IMR-90 (cell line): ENCODE measurements around the gene CLCNKA. TPM values are rescaled to one million over a fixed set of nuclear protein-coding genes. Genes with fewer than 3 reads are reported as not detected.
A peak's percentile ranks its signal among the peaks of the same experiment; 100 is the strongest.

ENCODE experiments used
- ATAC-seq: fragments of 200-7000 bp; cut with Tn5 transposase; 2 replicates; pipeline ENCODE4 v1.9.1; 2020; ENCODE audit warnings: low read depth, mild to moderate bottlenecking, moderate library complexity
- BruUV-seq: library from RNA; stranded (reverse); fragments of 400-500 nt; replicated peaks from 2 replicates; lab custom pipeline; 2021; lab: Mats Ljungman, UMichigan
- CTCF ChIA-PET: fragments of 300-600 bp; formaldehyde crosslinking; extraction: SDS; loops from one replicate; lab custom pipeline; 2021; ENCODE audit warnings: antibody characterized with exemption; lab: Yijun Ruan, JAX
- POLR2A ChIA-PET: fragments of 300-600 bp; sonication (Branson Sonifier 250); formaldehyde crosslinking; loops from one replicate; lab custom pipeline; 2022; ENCODE audit warnings: antibody characterized with exemption; ENCODE audit not compliant: unreplicated experiment; lab: Charles Lee
- DNase-seq: peaks from one replicate; pipeline ENCODE4 v3.0.0; 2013
- H2AFZ ChIP-seq: replicated peaks from 2 replicates; pipeline ENCODE3; 2013; ENCODE audit warnings: low read length, mild to moderate bottlenecking; ENCODE audit not compliant: poor library complexity
- H2AK5ac ChIP-seq: 2 replicates; pipeline ENCODE4 v1.6.1; 2013; ENCODE audit warnings: low read depth, low read length, inconsistent platforms
- H2AK9ac ChIP-seq: replicated peaks from 2 replicates; pipeline ENCODE3; 2013; ENCODE audit warnings: mild to moderate bottlenecking, low read depth, low read length, moderate library complexity; ENCODE audit not compliant: poor library complexity
- H2BK120ac ChIP-seq: 2 replicates; pipeline ENCODE4 v1.6.1; 2013; ENCODE audit warnings: low read depth, low read length, inconsistent platforms
- H2BK15ac ChIP-seq: 3 replicates; pipeline ENCODE4 v1.6.1; 2013; ENCODE audit warnings: low read depth, low read length, inconsistent platforms
- H2BK20ac ChIP-seq: 2 replicates; pipeline ENCODE4 v1.6.1; 2013; ENCODE audit warnings: low read depth, mild to moderate bottlenecking, inconsistent platforms, low read length, moderate library complexity
- H2BK5ac ChIP-seq: 2 replicates; pipeline ENCODE4 v1.6.1; 2013; ENCODE audit warnings: mild to moderate bottlenecking, low read depth, low read length, inconsistent platforms; ENCODE audit not compliant: poor library complexity, severe bottlenecking
- H3K14ac ChIP-seq: replicated peaks from 2 replicates; pipeline ENCODE4 v1.6.1; 2013; ENCODE audit warnings: low read depth, low read length, inconsistent platforms
- H3K18ac ChIP-seq: 2 replicates; pipeline ENCODE4 v1.6.1; 2013; ENCODE audit warnings: low read depth, low read length, control low read depth
- H3K23ac ChIP-seq: 2 replicates; pipeline ENCODE4 v1.6.1; 2013; ENCODE audit warnings: low read depth, low read length, inconsistent platforms
- H3K27ac ChIP-seq: 2 replicates; pipeline ENCODE4 v1.5.1; 2013; ENCODE audit warnings: mild to moderate bottlenecking, control low read depth, low read length; ENCODE audit not compliant: insufficient read depth
- H3K27me3 ChIP-seq: 2 replicates; pipeline ENCODE4 v1.6.1; 2013; ENCODE audit warnings: low read length; ENCODE audit not compliant: control insufficient read depth, insufficient read depth
- H3K36me3 ChIP-seq: 2 replicates; pipeline ENCODE4 v1.6.1; 2013; ENCODE audit warnings: low read length, mixed read lengths; ENCODE audit not compliant: control insufficient read depth, insufficient read depth
- H3K4ac ChIP-seq: 2 replicates; pipeline ENCODE4 v1.6.1; 2013; ENCODE audit warnings: low read depth, low read length, inconsistent platforms
- H3K4me1 ChIP-seq: 2 replicates; pipeline ENCODE4 v1.6.1; 2013; ENCODE audit warnings: low read length, mixed read lengths; ENCODE audit not compliant: control insufficient read depth, insufficient read depth
- H3K4me2 ChIP-seq: 2 replicates; pipeline ENCODE4 v1.6.1; 2013; ENCODE audit warnings: low read depth, mild to moderate bottlenecking, control low read depth, low read length, moderate library complexity
- H3K4me3 ChIP-seq: 2 replicates; pipeline ENCODE4 v1.5.1; 2013; ENCODE audit warnings: low read depth, mild to moderate bottlenecking, control low read depth, low read length, moderate library complexity; ENCODE audit not compliant: insufficient read depth
- H3K56ac ChIP-seq: 2 replicates; pipeline ENCODE4 v1.6.1; 2013; ENCODE audit warnings: low read length, inconsistent platforms; ENCODE audit not compliant: insufficient read depth; ENCODE audit errors: extremely low read depth
- H3K79me1 ChIP-seq, 2 experiments: 2 replicates each; pipeline ENCODE4 v1.6.1; 2013; ENCODE audit warnings: low read length in 2 of 2, inconsistent platforms in 1 of 2, low read depth in 1 of 2
- H3K9ac ChIP-seq: 2 replicates; pipeline ENCODE4 v1.6.1; 2013; ENCODE audit warnings: low read depth, low read length, control low read depth
- H3K9me1 ChIP-seq: 2 replicates; pipeline ENCODE4 v1.6.1; 2013; ENCODE audit warnings: low read length, inconsistent platforms; ENCODE audit not compliant: insufficient read depth
- H3K9me3 ChIP-seq: 2 replicates; pipeline ENCODE4 v1.6.1; 2013; ENCODE audit warnings: low read length; ENCODE audit not compliant: control insufficient read depth, insufficient read depth
- H4K20me1 ChIP-seq: 2 replicates; pipeline ENCODE4 v1.6.1; 2013; ENCODE audit warnings: low read length, inconsistent platforms; ENCODE audit not compliant: insufficient read depth
- H4K5ac ChIP-seq: 2 replicates; pipeline ENCODE4 v1.6.1; 2013; ENCODE audit warnings: mild to moderate bottlenecking, low read depth, low read length, control low read depth
- H4K8ac ChIP-seq, 2 experiments: 2 replicates each; pipeline ENCODE4 v1.6.1; 2013; ENCODE audit warnings: low read depth in 2 of 2, low read length in 2 of 2, control low read depth in 1 of 2, inconsistent platforms in 1 of 2
- H4K91ac ChIP-seq: 2 replicates; pipeline ENCODE4 v1.6.1; 2013; ENCODE audit warnings: low read depth, low read length, inconsistent platforms; ENCODE audit not compliant: insufficient read depth
- BHLHE40 ChIP-seq: fragments of 150-350 bp; IDR thresholded peaks from 2 replicates; pipeline ENCODE4 v1.6.1; 2016; ENCODE audit warnings: mild to moderate bottlenecking, low read depth, low read length
- CHD1 ChIP-seq: IDR thresholded peaks from 2 replicates; pipeline ENCODE4 v1.6.1; 2012; ENCODE audit warnings: low read depth, low read length, improper control_type of control experiment
- MAZ ChIP-seq: IDR thresholded peaks from 2 replicates; pipeline ENCODE4 v1.6.1; 2012; ENCODE audit warnings: low read depth, mild to moderate bottlenecking, low read length, improper control_type of control experiment, moderate library complexity, borderline replicate concordance
- POLR2A ChIP-seq: IDR thresholded peaks from 2 replicates; pipeline ENCODE4 v1.6.1; 2012; ENCODE audit warnings: mild to moderate bottlenecking, low read depth, low read length
- RAD21 ChIP-seq: IDR thresholded peaks from 2 replicates; pipeline ENCODE4 v1.6.1; 2012; ENCODE audit warnings: low read length, improper control_type of control experiment
- RCOR1 ChIP-seq: IDR thresholded peaks from 2 replicates; pipeline ENCODE4 v1.6.1; 2012; ENCODE audit warnings: mild to moderate bottlenecking, low read length, improper control_type of control experiment; ENCODE audit not compliant: insufficient replicate concordance
- RFX5 ChIP-seq: IDR thresholded peaks from 2 replicates; pipeline ENCODE4 v1.8.0; 2012; ENCODE audit warnings: low read depth, mild to moderate bottlenecking, low read length, moderate library complexity
- SMC3 ChIP-seq: fragments of 150-350 bp; IDR thresholded peaks from 2 replicates; pipeline ENCODE4 v1.6.1; 2016; ENCODE audit warnings: low read depth, mild to moderate bottlenecking, antibody characterized with exemption, low read length, moderate library complexity
- WGBS, 2 experiments: methylation state at CpG; one replicate each; pipeline versions ENCODE4 v1.1.5 to v1.1.7; 2013; ENCODE audit warnings: missing lambda C conversion rate in 2 of 2; ENCODE audit not compliant: insufficient read length in 1 of 2; ENCODE audit errors: extremely low coverage in 2 of 2; 5-methylcytosine and 5-hydroxymethylcytosine counted together
- dilution Hi-C: fragments of 300-500 bp; cut with HindIII; formaldehyde crosslinking; loops from one replicate; pipeline ENCODE4 v1.14.3; 2018; ENCODE audit warnings: low sequenced_read_pairs; ENCODE audit not compliant: unreplicated experiment
- in situ Hi-C: fragments of 300-500 bp; cut with MboI; formaldehyde crosslinking; loops from 3 replicates; pipeline ENCODE4 v1.14.3; 2019; ENCODE audit warnings: low sequenced_read_pairs, inconsistent platforms, mixed read lengths
- intact Hi-C: fragments of 100-400 bp; cut with micrococcal nuclease; formaldehyde crosslinking; loops from 2 replicates; pipeline ENCODE4 v1.10.0; 2022
- polyA plus RNA-seq, 3 experiments: library from polyadenylated mRNA; depleted of rRNA; stranded (reverse); fragments of >200 nt; gene quantifications; 2 replicates each; pipeline ENCODE4 v1.2.3, GENCODE V29; 2012; ENCODE audit warnings: low replicate concordance in 1 of 3
- total RNA-seq: library from RNA; depleted of rRNA; stranded (reverse); fragments of >200 nt; gene quantifications from 2 replicates; pipeline ENCODE4 v1.2.3, GENCODE V29; 2012
- TF ChIP-seq, protein P1 (sequence below): conservative IDR thresholded peaks from 2 replicates; pipeline ENCODE4 v1.5.1; 2012; ENCODE audit warnings: mild to moderate bottlenecking, low read depth, low read length, improper control_type of control experiment

The CLCNKA gene
- total and polyA plus RNA-seq, 2 of the 4 experiments (the other 2 are of a cell fraction): 0.05 TPM; not detected in 1

- Histone ChIP-seq H2AK9ac (peak overlapping the region; percentile 19), H3K79me1 (peaks cover 0 to 6% of the 10 kb centered on the region in 2 experiments; a peak in 2 of 4 replicates), H4K91ac (peak overlapping the region; percentile 16; the same call in 1 of the 2 replicates), H2BK120ac (peak overlapping the region; percentile 75), H2AK5ac (peak overlapping the region; percentile 36; the same call in 1 of the 2 replicates), H3K56ac (no peak overlapping the region), H2BK15ac (no peak overlapping the region), H2BK5ac (no peak overlapping the region), H2AFZ (peak overlapping the region; percentile 98), H3K4me1 (peaks cover 15% of the 10 kb centered on the region), H3K4me3 (no peak overlapping the region), H4K5ac (no peak overlapping the region), H4K8ac (peak overlapping the region in 1 of 2 experiments; percentile 79; a peak in 1 of 4 replicates), H3K18ac (no peak overlapping the region), H3K9ac (peak overlapping the region; percentile 1; the same call in 1 of the 2 replicates), H3K9me3 (no peaks in the 10 kb centered on the region), H3K14ac (peak overlapping the region; percentile 93), H3K4me2 (peak overlapping the region; percentile 42; the same call in 1 of the 2 replicates), H4K20me1 (no peaks in the 10 kb centered on the region), H3K27me3 (no peaks in the 10 kb centered on the region), H3K4ac (peak overlapping the region; percentile 78), H3K36me3 (no peaks in the 10 kb centered on the region), H3K9me1 (peaks cover 10% of the 10 kb centered on the region), H2BK20ac (peak overlapping the region; percentile 75), H3K27ac (no peak overlapping the region), H3K23ac (no peak overlapping the region)
- WGBS, 2 experiments: 52% methylated on average over 3 of the region's 10 CpGs; no CpG with 5 or more reads in 1 of the 2 experiments
- DNase-seq (peak; percentile 60), ATAC-seq (peak; percentile 80)
- ChIA-PET CTCF (interaction anchor here (0.6 to 1.8 kb wide), 12 partner anchors 65 to 366 kb away, joined by 3 to 11 read pairs (median 3); partner anchors contain the start of gene EPHA2), POLR2A (no interaction called here)
- no TSS peak for BruUV-seq
- dilution Hi-C loops (no loop called here), in situ Hi-C loops (loop anchor here (5.0 kb wide), 2 partner anchors 103 to 163 kb away; no protein-coding TSS in a partner anchor), intact Hi-C loops (loop anchor here (1.0 to 2.0 kb wide), 4 partner anchors 68 to 284 kb away; no protein-coding TSS in a partner anchor)
- TF ChIP-seq RAD21: peak; percentile 96
- 0 out of 2 replicates have a peak, but pooled peaks have one; percentile 36 for TF ChIP-seq MAZ
- no peak for TF ChIP-seq CHD1
- TF ChIP-seq, protein P1, sequence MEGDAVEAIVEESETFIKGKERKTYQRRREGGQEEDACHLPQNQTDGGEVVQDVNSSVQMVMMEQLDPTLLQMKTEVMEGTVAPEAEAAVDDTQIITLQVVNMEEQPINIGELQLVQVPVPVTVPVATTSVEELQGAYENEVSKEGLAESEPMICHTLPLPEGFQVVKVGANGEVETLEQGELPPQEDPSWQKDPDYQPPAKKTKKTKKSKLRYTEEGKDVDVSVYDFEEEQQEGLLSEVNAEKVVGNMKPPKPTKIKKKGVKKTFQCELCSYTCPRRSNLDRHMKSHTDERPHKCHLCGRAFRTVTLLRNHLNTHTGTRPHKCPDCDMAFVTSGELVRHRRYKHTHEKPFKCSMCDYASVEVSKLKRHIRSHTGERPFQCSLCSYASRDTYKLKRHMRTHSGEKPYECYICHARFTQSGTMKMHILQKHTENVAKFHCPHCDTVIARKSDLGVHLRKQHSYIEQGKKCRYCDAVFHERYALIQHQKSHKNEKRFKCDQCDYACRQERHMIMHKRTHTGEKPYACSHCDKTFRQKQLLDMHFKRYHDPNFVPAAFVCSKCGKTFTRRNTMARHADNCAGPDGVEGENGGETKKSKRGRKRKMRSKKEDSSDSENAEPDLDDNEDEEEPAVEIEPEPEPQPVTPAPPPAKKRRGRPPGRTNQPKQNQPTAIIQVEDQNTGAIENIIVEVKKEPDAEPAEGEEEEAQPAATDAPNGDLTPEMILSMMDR: peak; percentile 89
- TF ChIP-seq BHLHE40: no peak
- peak; percentile 94 for TF ChIP-seq SMC3
- peak; percentile 50; the same call in 1 of the 2 replicates for TF ChIP-seq POLR2A
- TF ChIP-seq RCOR1: no peak
- no peak for TF ChIP-seq RFX5
These were observed 57.3 kb downstream of the CLCNKA start for GRCh38 chr1:16078925-16079656.
